Mucosa of descending colon (tissue), 3 donors: ENCODE measurements around the gene MYO7B. TPM values are rescaled to one million over a fixed set of nuclear protein-coding genes. Genes with fewer than 3 reads are reported as not detected.

Experiments
- ATAC-seq: fragments of 200-7000 bp; cut with Tn5 transposase; one replicate; pipeline ENCODE4 v1.9.1; 2020; ENCODE audit warnings: mild to moderate bottlenecking, moderate library complexity
- DNase-seq, 3 donors: peaks; one replicate each; pipeline ENCODE4 v3.0.0-alpha.2; 2020
- H3K36me3 ChIP-seq: fragments of 200-600 bp; one replicate; pipeline ENCODE4 v1.8.0; 2021; ENCODE audit warnings: low read depth, mild to moderate bottlenecking
- H3K4me1 ChIP-seq: fragments of 200-600 bp; one replicate; pipeline ENCODE4 v1.8.0; 2021; ENCODE audit warnings: low read depth, mild to moderate bottlenecking
- H3K4me3 ChIP-seq: fragments of 200-600 bp; one replicate; pipeline ENCODE4 v1.8.0; 2021; ENCODE audit warnings: mild to moderate bottlenecking
- H3K9me3 ChIP-seq: fragments of 200-600 bp; one replicate; pipeline ENCODE4 v1.8.0; 2021; ENCODE audit warnings: mild to moderate bottlenecking
- CTCF ChIP-seq: fragments of 200-600 bp; IDR thresholded peaks from one replicate; pipeline ENCODE4 v1.8.0; 2022; ENCODE audit warnings: antibody characterized with exemption, mild to moderate bottlenecking
- intact Hi-C, 2 donors: fragments of 100-400 bp; cut with DNase I in 1 of 2; cut with micrococcal nuclease in 1 of 2; formaldehyde crosslinking; loops; one replicate each; pipeline versions ENCODE4 v1.11.0 to v1.11.1; 2022; cut with DNase I, micrococcal nuclease
- total RNA-seq, 3 donors: library from RNA; stranded (reverse); fragmentation: NEBNext Ultra II Directional in 2 of 3; extraction: Animal tissue kit (Norgen Biotek cat#: 25700) in 2 of 3; gene quantifications; one replicate each; pipeline versions ENCODE4 v1.2.1 to v1.2.4, GENCODE V29; 2021 to 2023
- donor health status: DM: no; HTN: no; CAD: no; lungs with moderate emphysema.
- donor health status: DM: no; HTN: no; CAD: no.
- donor health status: DM: no; HTN: yes; CAD: no.

MYO7B gene
- total RNA-seq, 3 donors from 2014 or later: 118 to 305 (median 199) TPM

- Histone ChIP-seq H3K4me3 (no peak overlapping the region), H3K9me3 (no peaks in the 10 kb centered on the region), H3K36me3 (no peaks in the 10 kb centered on the region), H3K4me1 (no peaks in the 10 kb centered on the region)
- no peak for TF ChIP-seq CTCF
- ATAC-seq (no peak), DNase-seq (peak in 1 of 3 donors; percentile 33)
- intact Hi-C loops: no loop called here
Measured at GRCh38 chr2:127655209-127656073, 120.0 kb downstream of the MYO7B start.

DNA sequence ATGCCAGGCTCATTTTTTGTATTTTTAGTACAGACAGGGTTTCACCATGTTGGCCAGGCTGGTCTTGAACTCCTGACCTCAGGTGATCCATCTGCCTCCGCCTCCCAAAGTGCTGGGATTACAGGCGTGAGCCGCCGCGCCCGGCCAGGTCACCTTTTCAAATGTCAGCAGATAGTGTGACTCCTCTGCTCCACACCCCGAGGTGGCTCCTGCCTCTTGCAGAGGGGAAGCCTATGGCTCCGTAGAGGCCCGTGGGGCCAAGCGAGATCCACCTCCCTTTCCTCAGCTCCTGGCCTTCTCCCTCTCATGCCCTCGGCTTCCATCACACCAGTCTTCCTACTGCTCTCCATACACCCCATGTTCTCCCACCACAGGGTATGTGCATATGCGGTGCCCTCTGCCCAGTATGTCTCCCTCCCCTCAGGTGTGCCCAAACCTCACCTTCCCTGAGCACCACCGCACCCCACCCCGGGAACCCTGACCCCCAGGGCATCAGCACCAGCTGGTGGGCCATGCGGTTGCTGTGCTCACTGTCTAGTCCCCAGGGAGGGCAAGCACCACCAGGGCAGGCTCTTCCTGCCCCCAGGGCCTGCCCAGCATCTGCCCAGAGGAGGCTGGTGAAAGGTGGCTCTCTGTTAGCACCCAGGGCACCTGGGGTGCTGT is 121.2 kb downstream of the MYO7B start:
- no peak for ATAC-seq
- intact Hi-C loops: no loop called here
- DNase-seq: no peak
- no peak for TF ChIP-seq CTCF
- Histone ChIP-seq H3K36me3 (no peaks in the 10 kb centered on the region), H3K4me3 (no peak overlapping the region), H3K9me3 (no peaks in the 10 kb centered on the region), H3K4me1 (no peaks in the 10 kb centered on the region)

GRCh38 chr2:127657232-127657595 is 121.7 kb downstream of the MYO7B start:
- Histone ChIP-seq H3K36me3 (no peaks in the 10 kb centered on the region), H3K4me1 (no peaks in the 10 kb centered on the region), H3K9me3 (no peaks in the 10 kb centered on the region), H3K4me3 (no peak overlapping the region)
- peak in 1 of 3 donors; percentile 38 for DNase-seq
- no peak for ATAC-seq
- TF ChIP-seq CTCF: no peak
- intact Hi-C loops: no loop called here

DNA sequence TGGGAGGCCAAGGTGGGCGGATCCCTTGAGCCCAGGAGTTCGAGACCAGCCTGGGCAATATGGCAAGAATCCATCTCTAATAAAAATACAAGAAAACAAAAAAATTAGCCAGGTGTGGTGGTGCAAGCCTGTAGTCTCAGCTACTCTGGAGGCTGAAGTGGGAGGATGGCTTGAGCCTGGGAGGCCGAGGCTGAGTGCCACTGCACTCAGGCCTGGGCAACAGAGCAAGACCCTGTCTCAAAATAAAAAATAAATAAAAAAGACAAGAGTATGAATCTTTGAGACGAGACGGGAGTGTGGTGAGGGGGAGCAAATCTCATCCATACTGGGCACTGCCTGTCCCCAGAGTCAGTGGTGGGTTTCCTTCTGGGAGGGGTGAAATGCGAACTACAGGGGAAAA is 122.7 kb downstream of the MYO7B start:
- intact Hi-C loops: no loop called here
- H3K36me3 ChIP-seq: no peaks in the 10 kb centered on the region
- no peak for ATAC-seq
- no peak overlapping the region for H3K4me3 ChIP-seq
- no peaks in the 10 kb centered on the region for H3K9me3 ChIP-seq
- no peak for TF ChIP-seq CTCF
- H3K4me1 ChIP-seq: no peaks in the 10 kb centered on the region
- no peak for DNase-seq

GRCh38 chr2:127658641-127659407 is 123.3 kb downstream of the MYO7B start:
- ATAC-seq (no peak), DNase-seq (peak in 2 of 3 donors; percentile 23 to 38)
- no peak for TF ChIP-seq CTCF
- Histone ChIP-seq H3K36me3 (no peaks in the 10 kb centered on the region), H3K9me3 (no peaks in the 10 kb centered on the region), H3K4me1 (no peaks in the 10 kb centered on the region), H3K4me3 (no peak overlapping the region)
- intact Hi-C loops: no loop called here
